Left lung (tissue), 10 donors: ENCODE results near the gene NDUFA11. TPM values are rescaled to one million over a fixed set of nuclear protein-coding genes. Genes with fewer than 3 reads are reported as not detected.
"Not testable (repeated sequence)": the region's sequence is repeated elsewhere in the genome, so short reads cannot be mapped to it uniquely, and the experiment has no call there.

Source experiments
- ATAC-seq: fragments of 200-7000 bp; cut with Tn5 transposase; one replicate; pipeline ENCODE4 v1.9.1; 2020; ENCODE audit warnings: moderate library complexity
- DNase-seq, 4 donors: peaks; one replicate each; pipeline ENCODE4 v3.0.0-alpha.2; 2013 to 2020
- H3K27ac ChIP-seq, 2 donors: fragments of 200-600 bp; sonication (generic) in 1 of 2; one replicate each; pipeline versions ENCODE4 v1.5.0 to v1.8.0; 2020 to 2021
- H3K27me3 ChIP-seq, 2 donors: fragments of 200-600 bp; sonication (generic) in 1 of 2; one replicate each; pipeline versions ENCODE4 v1.5.0 to v1.8.0; 2020 to 2021
- H3K36me3 ChIP-seq, 2 donors: fragments of 200-600 bp; sonication (generic) in 1 of 2; one replicate each; pipeline versions ENCODE4 v1.5.0 to v1.8.0; 2020 to 2021
- H3K4me1 ChIP-seq, 2 donors: fragments of 200-600 bp; one replicate each; pipeline ENCODE4 v1.8.0; 2021
- H3K4me3 ChIP-seq, 2 donors: fragments of 200-600 bp; sonication (generic) in 1 of 2; one replicate each; pipeline versions ENCODE4 v1.5.0 to v1.8.0; 2020 to 2021; ENCODE audit warnings: mild to moderate bottlenecking in 1 of 2
- H3K9me3 ChIP-seq, 2 donors: fragments of 200-600 bp; sonication (generic) in 1 of 2; one replicate each; pipeline versions ENCODE4 v1.5.0 to v1.8.0; 2020 to 2021
- CTCF ChIP-seq, 2 donors: fragments of 200-600 bp; sonication (generic) in 1 of 2; IDR thresholded peaks; one replicate each; pipeline versions ENCODE4 v1.5.0 to v1.8.0; 2021; ENCODE audit warnings: antibody characterized with exemption in 2 of 2
- intact Hi-C, 2 donors: fragments of 100-400 bp; cut with DNase I; formaldehyde crosslinking; loops; one replicate each; pipeline versions ENCODE4 v1.11.2 to v1.14.2; 2022
- polyA plus RNA-seq, 6 donors: library from polyadenylated mRNA; unstranded; fragments of 120-200 nt; gene quantifications; one replicate each; pipeline ENCODE4 v1.2.1, GENCODE V29; 2013; ENCODE audit not compliant: insufficient read length in 6 of 6
- total RNA-seq, 2 donors: library from RNA; stranded (reverse); fragmentation: NEBNext Ultra II Directional; extraction: Animal tissue kit (Norgen Biotek cat#: 25700); gene quantifications; one replicate each; pipeline ENCODE4 v1.2.1, GENCODE V29; 2021
- donor health status: DM: no; HTN: yes; CAD: no.
- donor health status: DM: no; HTN: no; CAD: no.

The NDUFA11 gene
- total and polyA plus RNA-seq, 8 donors: 102 to 190 (median 141) TPM

- intact Hi-C loops: loop anchor here in 1 of 2 donors (5.0 kb wide), 1 partner anchor 84 kb away; the partner anchor contains the start of gene NRTN
- Histone ChIP-seq H3K27ac (no peak overlapping the region), H3K27me3 (peaks cover 0 to 53% of the 10 kb centered on the region in 2 donors), H3K36me3 (peaks cover 0 to 26% of the 10 kb centered on the region in 2 donors), H3K4me1 (peaks cover 0 to 5% of the 10 kb centered on the region in 2 donors), H3K9me3 (no peaks in the 10 kb centered on the region), H3K4me3 (no peak overlapping the region)
- TF ChIP-seq CTCF (IDR thresholded peaks at IDR 0.05): no peak
- ATAC-seq (no peak), DNase-seq (no peak)
Measured at GRCh38 chr19:5891572-5891937, 12.0 kb downstream of the NDUFA11 start.

GRCh38 chr19:5890099-5890498 is 13.5 kb downstream of the NDUFA11 start:
- Histone ChIP-seq H3K27me3 (peaks cover 0 to 57% of the 10 kb centered on the region in 2 donors), H3K4me3 (no peak overlapping the region), H3K9me3 (no peaks in the 10 kb centered on the region), H3K27ac (no peak overlapping the region), H3K4me1 (peaks cover 0 to 5% of the 10 kb centered on the region in 2 donors), H3K36me3 (peaks cover 0 to 12% of the 10 kb centered on the region in 2 donors)
- TF ChIP-seq CTCF (IDR thresholded peaks at IDR 0.05): no peak
- intact Hi-C loops: loop anchor here in 1 of 2 donors (5.0 kb wide), 1 partner anchor 83 kb away; the partner anchor contains the start of gene NRTN
- ATAC-seq (no peak), DNase-seq (no peak)

- H3K36me3 ChIP-seq: peaks cover 0 to 5% of the 10 kb centered on the region in 2 donors
- H3K27me3 ChIP-seq: peaks cover 0 to 57% of the 10 kb centered on the region in 2 donors
- no peak for ATAC-seq
- no peak overlapping the region for H3K27ac ChIP-seq
- peaks cover 0 to 5% of the 10 kb centered on the region in 2 donors for H3K4me1 ChIP-seq
- no peak for DNase-seq
- TF ChIP-seq CTCF (IDR thresholded peaks at IDR 0.05): no peak
- no peaks in the 10 kb centered on the region for H3K9me3 ChIP-seq
- intact Hi-C loops: no loop called here
- H3K4me3 ChIP-seq: no peak overlapping the region
Measured at GRCh38 chr19:5889288-5889971, 14.2 kb downstream of the NDUFA11 start.

GRCh38 chr19:5884065-5884811 is 19.4 kb downstream of the NDUFA11 start:
- H3K4me3 ChIP-seq, H3K4me1 ChIP-seq, H3K27ac ChIP-seq, ATAC-seq, H3K9me3 ChIP-seq, H3K36me3 ChIP-seq, intact Hi-C loops, DNase-seq: not testable (repeated sequence)
- H3K27me3 ChIP-seq: peaks cover 0 to 51% of the 10 kb centered on the region in 2 donors

- H3K36me3 ChIP-seq, intact Hi-C loops, H3K4me1 ChIP-seq, DNase-seq, ATAC-seq, H3K9me3 ChIP-seq, H3K4me3 ChIP-seq, H3K27ac ChIP-seq: not testable (repeated sequence)
- H3K27me3 ChIP-seq: peaks cover 0 to 51% of the 10 kb centered on the region in 2 donors
Measured at GRCh38 chr19:5883157-5883873, 20.3 kb downstream of the NDUFA11 start.
